ENCODE measurements around the gene SLC46A2.

DNA sequence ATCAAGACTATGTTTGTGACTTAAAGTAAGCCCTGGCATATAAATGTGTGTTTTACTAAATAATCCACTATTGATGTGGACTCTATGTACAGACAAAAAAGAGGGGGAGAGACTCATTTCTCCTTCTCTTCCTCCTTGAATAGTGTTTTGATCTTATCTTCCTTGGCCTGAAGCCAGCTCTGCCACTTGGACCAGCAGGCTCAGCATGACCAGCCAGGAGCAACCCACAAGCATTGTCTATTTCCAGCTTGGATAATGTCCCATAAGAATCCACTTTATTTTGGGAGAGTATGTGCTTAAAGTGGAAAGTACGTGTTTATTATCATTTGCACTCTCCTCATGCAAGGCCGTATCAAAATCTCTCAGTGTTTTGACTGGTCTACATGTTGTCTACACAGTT lies 23.8 kb upstream of the SLC46A2 start:
- TF ChIP-seq, protein P1, sequence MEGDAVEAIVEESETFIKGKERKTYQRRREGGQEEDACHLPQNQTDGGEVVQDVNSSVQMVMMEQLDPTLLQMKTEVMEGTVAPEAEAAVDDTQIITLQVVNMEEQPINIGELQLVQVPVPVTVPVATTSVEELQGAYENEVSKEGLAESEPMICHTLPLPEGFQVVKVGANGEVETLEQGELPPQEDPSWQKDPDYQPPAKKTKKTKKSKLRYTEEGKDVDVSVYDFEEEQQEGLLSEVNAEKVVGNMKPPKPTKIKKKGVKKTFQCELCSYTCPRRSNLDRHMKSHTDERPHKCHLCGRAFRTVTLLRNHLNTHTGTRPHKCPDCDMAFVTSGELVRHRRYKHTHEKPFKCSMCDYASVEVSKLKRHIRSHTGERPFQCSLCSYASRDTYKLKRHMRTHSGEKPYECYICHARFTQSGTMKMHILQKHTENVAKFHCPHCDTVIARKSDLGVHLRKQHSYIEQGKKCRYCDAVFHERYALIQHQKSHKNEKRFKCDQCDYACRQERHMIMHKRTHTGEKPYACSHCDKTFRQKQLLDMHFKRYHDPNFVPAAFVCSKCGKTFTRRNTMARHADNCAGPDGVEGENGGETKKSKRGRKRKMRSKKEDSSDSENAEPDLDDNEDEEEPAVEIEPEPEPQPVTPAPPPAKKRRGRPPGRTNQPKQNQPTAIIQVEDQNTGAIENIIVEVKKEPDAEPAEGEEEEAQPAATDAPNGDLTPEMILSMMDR (IDR thresholded peaks at IDR 0.05): no peak
- TF ChIP-seq ZFX (IDR thresholded peaks at IDR 0.05; ENCODE audit: borderline replicate concordance): no peak

Data from 22Rv1 (cell line).